ENCODE data around the gene GOLGA6L10.
A peak's percentile ranks its signal among the peaks of the same experiment; 100 is the strongest.
"Not testable (repeated sequence)": the region's sequence is repeated elsewhere in the genome, so short reads cannot be mapped to it uniquely, and the experiment has no call there.

Gene GOLGA6L10, protein sequence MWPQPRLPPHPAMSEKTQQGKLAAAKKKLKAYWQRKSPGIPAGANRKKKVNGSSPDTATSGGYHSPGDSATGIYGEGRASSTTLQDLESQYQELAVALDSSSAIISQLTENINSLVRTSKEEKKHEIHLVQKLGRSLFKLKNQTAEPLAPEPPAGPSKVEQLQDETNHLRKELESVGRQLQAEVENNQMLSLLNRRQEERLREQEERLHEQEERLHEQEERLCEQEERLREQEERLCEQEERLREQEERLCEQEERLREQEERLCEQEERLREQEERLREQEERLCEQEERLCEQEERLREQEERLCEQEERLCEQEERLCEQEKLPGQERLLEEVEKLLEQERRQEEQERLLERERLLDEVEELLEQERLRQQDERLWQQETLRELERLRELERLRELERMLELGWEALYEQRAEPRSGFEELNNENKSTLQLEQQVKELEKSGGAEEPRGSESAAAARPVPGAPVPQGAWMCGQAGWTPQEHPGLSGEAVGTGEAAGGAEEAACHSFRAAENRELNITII

DNA sequence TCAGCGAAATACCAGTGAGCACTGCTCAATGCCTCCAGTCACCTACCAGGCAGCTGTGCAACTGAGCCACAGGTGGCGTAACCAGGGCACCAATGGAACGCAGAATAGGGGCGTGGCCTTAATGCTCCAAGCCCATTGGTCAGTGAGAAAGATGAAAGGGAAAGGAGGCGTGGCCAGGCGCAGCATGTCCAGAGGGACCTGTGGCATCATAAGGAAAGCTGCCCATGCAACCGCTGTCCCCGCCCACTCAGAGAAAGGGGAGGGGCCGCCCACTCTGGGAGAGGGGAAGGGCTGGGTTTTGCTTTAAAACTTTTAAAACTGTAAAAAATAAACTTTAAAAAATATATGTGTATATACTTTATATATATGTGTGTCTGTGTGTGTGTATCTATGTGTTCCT lies at the start of gene GOLGA6L10:
Gene GOLGA6L10, minus strand, starts transcription at position 101 of the 400 bp plus-strand sequence. Its CDS starts 100 bp downstream, at position 1.
- DNase-seq (ENCODE audit: low read depth), result not testable (repeated sequence)

DNA sequence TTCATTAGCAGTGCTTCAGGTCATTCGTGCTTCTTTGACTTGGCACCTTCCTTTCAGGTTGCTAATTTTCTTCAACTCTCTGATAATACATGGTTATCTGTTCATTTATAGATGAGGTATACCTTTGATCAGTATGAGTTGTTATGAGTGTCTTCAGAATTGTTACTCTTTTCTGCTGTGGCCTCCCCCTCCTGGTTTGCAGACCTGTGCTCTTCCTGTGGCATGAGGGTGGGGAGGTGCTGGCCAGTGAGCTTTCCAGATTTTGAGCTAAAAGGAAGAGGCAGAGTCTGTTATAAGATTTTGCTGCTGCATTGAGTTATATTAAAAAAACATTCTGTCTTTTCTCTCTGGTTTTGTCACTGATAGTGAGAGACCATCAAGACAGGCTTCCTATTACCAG lies 49.5 kb upstream of the GOLGA6L10 start:
- DNase-seq (ENCODE audit: low read depth), result no peak

DNA sequence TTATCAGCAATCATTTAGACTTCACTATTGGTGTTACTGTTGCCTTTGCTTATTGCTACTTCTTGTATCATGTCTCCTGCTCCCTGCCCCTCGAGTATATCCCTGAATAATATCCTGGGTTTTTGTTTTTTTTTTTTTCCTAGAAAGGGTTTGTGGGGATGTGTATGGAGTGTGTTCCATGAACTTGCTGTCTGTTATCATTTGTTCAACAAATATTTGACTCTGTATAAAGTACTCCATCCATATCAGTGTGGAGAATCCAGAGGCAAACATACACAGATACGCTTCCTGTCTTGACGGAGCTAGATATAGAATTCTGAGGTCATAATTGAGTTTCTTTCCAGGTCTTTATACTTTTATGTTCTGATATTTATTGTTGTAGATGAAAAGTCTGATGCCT lies 48.5 kb upstream of the GOLGA6L10 start:
- DNase-seq (ENCODE audit: low read depth), result no peak

DNA sequence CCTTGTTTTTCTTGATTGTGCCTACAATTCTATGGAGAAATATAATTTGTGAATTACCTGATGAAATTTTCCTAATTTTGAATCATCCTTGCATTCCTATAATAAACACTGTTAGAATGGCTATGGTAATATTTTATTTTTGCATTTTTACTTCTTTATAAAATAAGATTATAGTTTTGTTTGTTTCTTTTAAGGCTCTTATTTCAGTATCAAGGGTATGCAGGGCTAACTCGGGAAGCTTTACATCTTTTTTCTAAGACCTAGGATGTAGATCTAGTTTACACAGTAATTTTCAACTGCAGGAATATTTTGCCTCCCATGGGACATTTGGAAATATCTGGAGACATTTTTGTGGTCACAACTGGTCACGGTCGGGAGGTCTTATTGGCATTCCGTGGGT lies 46.5 kb upstream of the GOLGA6L10 start:
- not testable (repeated sequence) for DNase-seq (ENCODE audit: low read depth)

DNA sequence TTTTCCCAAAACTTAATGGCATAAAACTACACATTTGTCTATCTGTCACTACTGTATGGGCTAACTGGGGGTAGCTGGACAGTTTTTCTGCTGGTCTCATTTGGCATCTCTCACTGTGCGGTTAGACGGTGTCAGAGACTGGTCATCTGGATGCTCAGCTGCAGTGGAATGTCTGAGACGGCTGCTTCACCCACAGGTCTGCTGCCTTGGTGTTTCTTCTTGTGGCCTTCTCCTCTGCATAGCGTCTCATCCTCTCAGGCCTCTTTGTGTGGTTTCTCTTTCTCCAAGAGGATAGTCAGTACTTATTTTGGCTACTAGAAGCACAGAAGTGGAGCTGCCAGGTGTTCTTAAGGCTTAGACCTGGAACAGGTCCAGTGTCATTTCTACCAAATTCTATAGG lies 44.4 kb upstream of the GOLGA6L10 start:
- DNase-seq (ENCODE audit: low read depth), result peak; percentile 41

DNA sequence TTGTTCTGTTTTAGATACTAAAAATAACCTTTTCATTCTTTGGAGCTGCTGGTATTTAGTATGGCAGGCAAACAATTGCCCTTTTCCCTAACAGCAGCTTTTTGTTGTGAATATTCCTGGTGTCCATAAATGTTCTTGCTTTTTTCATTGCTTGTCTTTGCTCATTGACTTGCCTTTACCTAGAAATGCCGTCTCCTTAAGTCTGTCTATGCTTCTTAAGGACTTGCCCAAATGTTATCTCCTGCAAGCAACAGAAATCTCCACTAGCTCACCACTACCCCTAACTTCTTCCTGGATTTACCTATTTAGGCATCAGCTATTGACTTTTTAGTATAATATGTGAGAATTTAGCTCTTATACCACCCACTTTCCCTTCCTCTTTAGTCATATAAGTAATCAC lies 42.8 kb upstream of the GOLGA6L10 start:
- not testable (repeated sequence) for DNase-seq (ENCODE audit: low read depth)

DNA sequence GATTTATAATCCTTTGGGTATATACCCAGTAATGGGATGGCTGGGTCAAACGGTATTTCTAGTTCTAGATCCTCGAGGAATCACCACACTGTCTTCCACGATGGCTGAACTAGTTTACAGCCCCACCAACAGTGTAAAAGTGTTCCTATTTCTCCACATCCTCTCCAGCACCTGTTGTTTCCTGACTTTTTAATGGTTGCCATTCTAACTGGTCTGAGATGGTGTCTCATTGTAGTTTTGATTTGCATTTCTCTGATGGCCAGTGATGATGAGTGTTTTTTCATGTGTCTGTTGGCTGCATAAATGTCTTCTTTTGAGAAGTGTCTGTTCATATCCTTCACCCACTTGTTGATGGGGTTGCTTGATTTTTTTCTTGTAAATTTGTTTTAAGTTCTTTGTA lies 40.9 kb upstream of the GOLGA6L10 start:
- DNase-seq (ENCODE audit: low read depth), result not testable (repeated sequence)

DNA sequence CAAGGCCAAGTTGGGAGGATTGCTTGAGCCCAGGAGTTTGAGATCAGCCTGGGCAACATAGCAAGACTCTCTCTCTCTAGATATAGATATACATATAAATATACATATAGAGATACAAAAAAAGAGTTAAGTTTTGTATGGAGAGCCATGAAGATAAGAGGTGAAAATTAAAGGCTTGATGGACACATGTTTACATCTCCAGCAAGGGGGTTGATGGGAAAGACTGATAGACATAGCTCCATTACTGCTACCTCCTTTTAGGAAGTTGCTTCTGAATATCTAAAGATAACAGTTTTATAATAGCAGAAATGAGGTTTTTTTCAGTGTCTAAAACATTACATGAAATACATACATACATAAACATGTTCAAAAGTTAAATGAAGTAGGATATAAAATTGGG lies 37.9 kb upstream of the GOLGA6L10 start:
- DNase-seq (ENCODE audit: low read depth), result not testable (repeated sequence)

DNA sequence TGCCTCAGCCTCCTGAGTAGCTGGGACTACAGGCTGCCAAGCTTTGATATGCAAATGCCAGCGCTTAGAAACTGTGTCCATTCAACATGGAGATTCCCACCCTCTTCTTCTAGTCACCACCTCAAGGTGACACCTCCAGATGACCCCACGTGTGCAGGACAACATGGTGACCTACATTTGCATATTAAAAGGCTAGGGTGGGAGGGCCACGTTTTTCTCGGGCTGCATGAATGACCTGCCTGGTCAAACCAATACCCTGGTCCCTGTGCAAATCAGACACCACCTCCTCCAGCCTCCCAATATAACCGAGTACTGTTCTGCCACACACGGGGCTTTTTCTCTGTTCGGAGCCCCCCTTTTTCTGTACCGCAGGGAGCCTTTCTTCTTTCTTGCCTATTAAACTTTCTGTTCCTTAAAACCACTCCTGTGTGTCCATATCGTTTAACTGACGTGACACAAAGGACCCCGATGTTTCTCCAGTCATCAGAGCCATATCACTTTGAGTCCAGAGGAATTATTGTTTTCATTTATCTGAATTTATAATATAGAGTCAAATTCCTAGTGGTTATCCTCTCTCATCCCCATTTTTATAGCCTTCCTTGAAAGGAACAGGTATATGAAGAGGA lies 32.2 kb upstream of the GOLGA6L10 start:
- not testable (repeated sequence) for DNase-seq (ENCODE audit: low read depth)

DNA sequence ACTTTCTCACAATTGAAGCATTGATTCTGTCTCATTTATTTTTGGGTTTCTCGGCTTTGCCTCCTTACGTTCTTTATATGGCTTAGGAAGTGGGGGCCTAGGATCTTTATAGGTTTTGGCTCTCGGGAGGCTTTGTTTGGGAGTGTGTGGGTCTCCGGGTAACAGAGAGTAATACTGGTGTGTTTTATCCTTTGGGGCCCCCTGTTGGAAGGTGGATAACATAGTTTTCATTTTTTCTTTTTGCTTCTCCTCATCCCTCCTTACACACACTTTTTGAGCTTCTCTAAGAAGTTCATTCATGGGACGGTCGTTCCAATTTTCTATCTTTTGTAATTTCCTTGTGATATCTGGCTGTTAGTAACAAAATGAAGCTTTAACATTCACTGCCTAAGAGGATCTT lies 30.3 kb upstream of the GOLGA6L10 start:
- not testable (repeated sequence) for DNase-seq (ENCODE audit: low read depth)

DNA sequence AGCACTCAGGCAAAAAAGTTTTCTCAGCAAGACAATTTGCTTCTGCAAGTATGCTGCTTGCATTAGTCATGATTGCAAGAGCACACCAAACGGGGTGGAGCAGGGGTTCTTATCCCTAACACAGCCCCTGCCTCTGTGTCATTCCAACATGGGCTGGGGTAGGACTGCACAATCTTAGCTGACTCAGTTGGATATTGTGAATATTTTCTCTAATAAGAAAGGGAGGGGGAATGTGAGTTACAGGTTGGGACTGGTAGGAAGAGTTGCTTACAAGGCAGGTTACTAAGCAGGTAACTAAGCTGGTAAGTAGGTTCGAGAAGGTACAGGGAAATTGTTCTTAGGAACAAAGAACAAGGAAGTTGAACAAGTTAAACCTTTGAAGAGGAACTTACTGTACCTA lies 24.4 kb upstream of the GOLGA6L10 start:
- DNase-seq (ENCODE audit: low read depth), result not testable (repeated sequence)

DNA sequence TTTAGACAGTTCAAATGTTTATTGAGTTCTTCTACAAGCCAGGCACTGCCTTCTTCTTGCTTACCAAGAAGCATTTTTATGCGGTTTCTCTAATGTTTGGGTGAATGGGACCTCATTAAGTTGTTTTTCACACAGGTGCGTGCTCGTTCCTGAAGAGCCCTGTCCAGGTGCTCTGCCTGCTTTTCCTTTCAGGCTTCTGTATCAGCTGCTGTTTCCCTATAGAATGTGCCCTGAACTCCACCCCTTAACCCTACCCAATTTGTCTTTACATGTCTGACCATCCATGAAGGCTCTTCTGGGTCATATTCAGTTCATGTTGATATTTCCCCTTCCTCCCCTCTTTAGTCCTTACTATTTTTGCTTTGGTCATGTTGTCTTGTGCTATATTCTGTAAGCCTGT lies 22.4 kb upstream of the GOLGA6L10 start:
- DNase-seq (ENCODE audit: low read depth), result no peak

DNA sequence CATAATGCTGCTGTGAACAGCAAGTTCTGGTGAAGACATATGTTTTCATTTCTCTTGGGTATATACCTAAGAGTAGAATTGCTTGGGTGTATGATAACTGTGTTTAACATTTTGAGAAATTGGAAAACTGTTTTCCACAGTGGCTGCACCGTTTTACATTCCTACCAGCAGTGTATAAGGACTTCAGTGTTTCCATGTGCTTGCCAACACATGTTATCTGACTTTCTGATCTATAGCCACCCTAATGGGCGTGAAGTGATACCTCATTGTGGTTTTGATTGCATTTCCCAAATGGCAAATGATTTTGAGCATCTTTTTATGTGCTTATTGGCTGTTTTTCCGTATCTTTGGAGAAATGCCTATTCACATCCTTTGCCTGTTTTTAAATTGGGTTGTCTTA lies 18.5 kb upstream of the GOLGA6L10 start:
- DNase-seq (ENCODE audit: low read depth), result not testable (repeated sequence)

DNA sequence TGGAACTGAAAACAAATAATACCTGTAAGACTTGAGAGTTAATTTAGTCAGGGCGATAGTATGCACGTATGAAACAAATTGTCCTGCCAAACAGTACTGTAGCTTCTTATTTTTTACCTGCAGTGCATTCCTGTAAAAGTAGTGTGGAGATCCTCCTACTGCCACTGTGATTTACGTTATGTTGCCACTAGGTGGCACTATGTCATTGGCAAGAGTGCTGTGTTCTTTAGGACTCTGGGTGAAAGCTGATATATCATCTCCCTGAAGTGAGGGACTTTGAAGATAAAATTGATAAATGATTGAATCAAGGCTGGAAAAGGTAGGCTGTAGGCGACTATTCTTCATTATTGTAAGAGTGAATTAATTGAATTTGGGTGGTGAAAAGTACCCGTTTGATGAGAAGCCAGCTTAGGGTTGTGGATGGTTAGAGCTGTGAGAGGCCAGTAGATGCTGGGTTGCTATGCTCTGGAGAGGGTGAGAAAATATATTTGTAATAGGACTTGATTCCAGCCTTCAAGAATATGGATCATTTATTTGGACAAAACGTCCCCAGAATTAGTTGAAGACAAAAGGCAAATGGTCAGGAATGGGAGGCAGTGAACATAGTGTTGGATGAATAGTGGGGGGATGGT lies 16.5 kb upstream of the GOLGA6L10 start:
- DNase-seq (ENCODE audit: low read depth), result not testable (repeated sequence)

DNA sequence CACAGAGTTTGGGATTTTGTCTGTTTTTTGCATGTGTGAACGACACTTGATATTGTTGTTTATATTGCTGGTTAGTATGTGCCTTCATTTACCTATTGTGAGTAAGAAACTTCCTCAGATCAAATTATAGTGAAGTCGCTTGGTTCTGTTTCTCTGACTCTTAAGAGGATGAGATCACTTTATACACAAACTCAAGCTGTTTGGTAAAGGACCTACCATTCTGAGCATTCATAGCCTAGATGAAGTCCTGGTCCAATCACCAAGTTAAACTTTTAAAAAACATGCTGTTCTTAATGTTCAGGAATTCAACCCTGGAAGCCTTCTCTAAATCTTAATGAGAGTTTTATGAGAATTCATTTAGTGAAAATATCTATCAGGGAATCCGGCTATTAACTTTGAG lies 15.3 kb upstream of the GOLGA6L10 start:
- DNase-seq (ENCODE audit: low read depth), result not testable (repeated sequence)

DNA sequence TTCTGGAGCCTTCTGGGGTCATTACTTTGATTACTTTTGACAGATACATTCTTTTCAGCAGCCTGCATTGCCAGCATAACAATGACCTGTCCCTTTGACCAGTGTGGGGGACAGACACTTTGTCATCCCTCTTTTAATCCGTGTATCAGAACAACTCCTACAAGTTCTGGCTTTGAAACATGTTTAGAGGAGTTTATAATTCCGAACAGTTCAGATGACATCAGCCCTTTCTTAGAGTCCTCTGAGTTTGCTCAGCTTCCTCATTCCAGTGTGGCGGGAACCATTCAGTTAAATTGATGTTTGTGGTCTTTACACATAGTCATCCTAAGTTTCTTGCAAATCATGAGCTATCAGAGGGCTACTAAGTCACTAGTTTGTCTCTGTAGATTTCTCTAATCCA lies 13.5 kb upstream of the GOLGA6L10 start:
- DNase-seq (ENCODE audit: low read depth), result not testable (repeated sequence)

DNA sequence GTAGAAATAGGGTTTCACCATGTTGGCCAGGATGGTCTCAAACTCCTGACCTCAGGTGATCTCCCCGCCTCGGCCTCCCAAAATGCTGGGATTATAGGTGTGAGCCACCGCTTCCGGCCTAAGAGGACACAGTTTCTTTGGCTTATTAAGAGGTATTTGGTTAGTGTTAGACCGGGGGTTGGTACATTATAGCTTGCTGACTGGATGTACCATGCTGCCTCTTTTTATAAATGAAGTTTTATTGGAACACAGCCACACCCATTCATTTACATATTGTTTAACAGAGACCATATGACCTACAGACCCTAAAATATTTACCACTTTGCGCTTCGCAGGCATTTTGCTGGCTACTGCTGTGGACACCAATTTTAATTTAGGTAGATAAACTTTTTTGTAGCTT lies 11.3 kb upstream of the GOLGA6L10 start:
- not testable (repeated sequence) for DNase-seq (ENCODE audit: low read depth)

DNA sequence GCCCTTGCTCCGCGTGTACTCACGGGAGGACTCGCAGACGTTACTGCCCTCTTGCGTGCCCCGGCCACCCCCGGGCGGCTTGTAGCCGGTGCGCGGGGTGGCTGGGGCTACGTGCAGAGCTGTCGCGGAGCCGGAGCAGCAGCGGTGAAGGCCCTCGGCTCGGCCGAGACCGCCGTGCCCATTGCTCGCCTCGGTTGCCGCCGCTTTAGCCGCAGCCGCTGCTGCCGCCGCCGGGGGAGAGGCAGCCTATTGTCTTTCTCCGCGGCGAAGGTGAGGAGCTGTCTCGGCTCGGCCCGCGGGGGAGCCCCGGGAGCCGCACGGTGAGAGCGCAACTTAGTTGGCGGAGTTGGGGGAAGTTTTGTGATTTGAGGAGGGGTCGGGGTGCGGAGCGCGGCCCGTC lies 5.8 kb upstream of the GOLGA6L10 start:
- DNase-seq (ENCODE audit: low read depth), result not testable (repeated sequence)

DNA sequence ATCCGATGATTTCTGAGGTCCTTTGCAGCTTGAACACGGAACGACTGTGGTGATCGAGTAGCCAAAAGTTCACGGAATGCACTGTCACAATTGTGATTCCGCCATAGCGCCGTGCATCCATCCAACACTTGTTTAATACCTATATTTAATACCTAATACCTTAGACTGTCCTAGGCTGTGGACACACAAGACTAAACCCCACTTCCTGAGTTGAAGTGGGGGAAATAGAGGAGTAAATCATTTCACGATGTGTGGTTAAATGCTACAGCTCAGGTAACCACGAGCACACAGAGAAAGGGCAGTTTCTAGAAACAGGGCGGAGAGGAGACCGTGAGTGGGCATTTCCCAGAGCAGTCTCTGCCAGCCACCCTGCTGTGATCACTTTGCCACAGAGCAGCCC lies 5.3 kb upstream of the GOLGA6L10 start:
- DNase-seq (ENCODE audit: low read depth), result not testable (repeated sequence)

DNA sequence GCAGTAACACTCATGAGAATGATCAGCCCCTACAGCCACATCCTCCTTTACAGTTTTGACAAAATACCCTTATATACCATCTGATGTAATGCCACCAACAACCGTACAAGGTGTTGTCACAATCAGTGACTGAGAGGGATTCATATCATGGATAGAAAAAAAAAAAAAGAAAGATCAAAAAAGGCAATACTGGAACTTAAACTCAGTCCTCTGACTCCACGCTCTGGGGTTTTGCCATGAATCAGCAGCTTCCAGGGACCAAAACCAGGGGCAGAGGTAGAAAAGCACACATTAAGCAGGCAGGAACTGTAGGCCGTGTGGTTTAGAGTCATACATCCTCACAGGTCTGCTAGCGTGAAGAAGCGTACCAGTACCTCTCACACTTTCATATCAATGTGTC lies 1.6 kb downstream of the GOLGA6L10 start:
- not testable (repeated sequence) for DNase-seq (ENCODE audit: low read depth)

DNA sequence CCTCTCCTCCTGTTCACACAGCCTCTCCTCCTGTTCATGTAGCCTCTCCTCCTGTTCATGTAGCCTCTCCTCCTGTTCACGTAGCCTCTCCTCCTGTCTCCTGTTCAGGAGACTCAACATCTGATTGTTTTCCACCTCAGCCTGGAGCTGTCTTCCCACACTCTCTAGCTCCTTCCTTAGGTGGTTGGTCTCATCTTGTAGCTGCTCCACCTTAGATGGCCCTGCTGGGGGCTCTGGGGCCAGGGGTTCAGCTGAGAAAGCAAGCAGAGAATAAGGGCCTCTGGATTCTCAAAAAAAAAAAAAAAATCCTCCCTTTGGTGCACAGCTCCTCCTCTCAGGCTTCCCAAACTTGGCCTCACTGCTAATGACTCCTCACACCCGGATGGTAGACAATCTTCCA lies 4.1 kb downstream of the GOLGA6L10 start:
- not testable (repeated sequence) for DNase-seq (ENCODE audit: low read depth)

DNA sequence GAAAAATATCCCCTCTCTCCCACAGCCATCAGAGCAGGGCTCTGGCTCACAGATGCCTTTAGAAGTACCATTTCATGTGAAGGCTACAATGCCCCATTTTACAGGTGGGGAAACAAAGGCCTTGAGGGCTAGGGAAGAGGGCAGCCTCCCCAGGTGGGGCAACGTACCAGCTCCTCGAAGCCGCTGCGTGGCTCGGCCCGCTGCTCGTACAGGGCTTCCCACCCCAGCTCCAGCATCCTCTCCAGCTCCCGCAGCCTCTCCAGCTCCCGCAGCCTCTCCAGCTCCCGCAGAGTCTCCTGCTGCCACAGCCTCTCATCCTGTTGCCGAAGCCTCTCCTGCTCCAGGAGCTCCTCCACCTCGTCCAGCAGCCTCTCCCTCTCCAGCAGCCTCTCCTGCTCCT lies 4.9 kb downstream of the GOLGA6L10 start:
- not testable (repeated sequence) for DNase-seq (ENCODE audit: low read depth)

DNA sequence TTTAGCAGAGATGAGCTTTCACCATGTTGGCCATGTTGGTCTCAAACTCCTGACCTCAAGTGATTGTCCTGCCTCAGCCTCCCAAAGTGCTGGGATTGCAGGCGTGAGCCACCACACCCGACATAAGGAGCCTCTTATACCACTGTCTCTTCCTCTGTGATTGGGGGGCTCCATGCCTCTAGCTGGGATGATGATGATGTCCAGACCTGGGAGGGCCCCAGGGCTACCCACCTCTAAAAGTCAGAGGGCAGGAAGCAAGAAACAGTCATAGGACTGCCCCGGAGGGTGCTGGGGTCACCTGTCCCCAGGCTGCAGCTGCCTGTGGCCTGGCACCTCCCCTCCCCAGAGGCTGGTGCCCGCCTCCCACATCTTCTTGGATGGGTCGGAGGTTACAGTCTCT lies 5.4 kb downstream of the GOLGA6L10 start:
- DNase-seq (ENCODE audit: low read depth), result not testable (repeated sequence)

Data from GM04503 (cell line).